H1 (cell line): ENCODE measurements around the gene RABL6. TPM values are rescaled to one million over a fixed set of nuclear protein-coding genes. Genes with fewer than 3 reads are reported as not detected.

Experiments used
- KDM1A ChIP-seq: fragments of 200-600, 300-600 bp; sonication (generic); IDR thresholded peaks from 2 replicates; pipeline ENCODE4 v1.7.1; 2016; ENCODE audit warnings: mild to moderate bottlenecking, low read length, borderline replicate concordance
- POLR2A ChIP-seq, 2 experiments: IDR thresholded peaks; 1 replicate in 1 of 2; 2 replicates in 1 of 2; pipeline ENCODE4 v1.6.1; 2011; ENCODE audit warnings: low read depth in 2 of 2, low read length in 2 of 2, mild to moderate bottlenecking in 2 of 2; ENCODE audit errors: control extremely low read depth in 1 of 2
- RNF2 ChIP-seq: fragments of 200-900, 300-1000 bp; sonication (generic); IDR thresholded peaks from 2 replicates; pipeline ENCODE4 v1.7.1; 2016; ENCODE audit warnings: borderline replicate concordance, low read depth, mild to moderate bottlenecking, antibody characterized with exemption, low read length; ENCODE audit not compliant: poor library complexity, severe bottlenecking; ENCODE audit errors: missing control alignments
- RXRA ChIP-seq: IDR thresholded peaks from 2 replicates; pipeline ENCODE4 v1.6.1; 2011; ENCODE audit warnings: low read depth, mild to moderate bottlenecking, low read length, moderate library complexity; ENCODE audit not compliant: insufficient read depth
- TAF7 ChIP-seq: optimal IDR thresholded peaks from 2 replicates; pipeline ENCODE3; 2011; ENCODE audit warnings: low read depth, mild to moderate bottlenecking, inconsistent platforms, low read length, moderate library complexity, borderline replicate concordance
- polyA plus RNA-seq, 7 experiments: library from polyadenylated mRNA; depleted of rRNA in 3 of 7; stranded (reverse) in 5 of 7; unstranded in 2 of 7; fragments of >200 nt in 5 of 7; fragments of 200-250 nt in 2 of 7; gene quantifications; 1 replicate in 5 of 7; 2 replicates in 1 of 7; 4 replicates in 1 of 7; pipeline versions ENCODE4 v1.2.1 to v1.2.3, GENCODE V29; 2011 to 2013; ENCODE audit warnings: missing spikeins in 2 of 7, mixed read lengths in 2 of 7
- total RNA-seq: library from RNA; stranded (reverse); fragmentation: NEBNext Ultra II Directional; extraction: Animal tissue kit (Norgen Biotek cat#: 25700); gene quantifications from 2 replicates; pipeline ENCODE4 v1.2.1, GENCODE V29; 2021
- TF ChIP-seq, protein P1 (sequence below): fragments of 300-600 bp; sonication (generic); IDR thresholded peaks from 2 replicates; pipeline ENCODE4 v1.7.1; 2012; ENCODE audit warnings: low read length, moderate library complexity, mild to moderate bottlenecking, inconsistent platforms; ENCODE audit not compliant: insufficient replicate concordance
- TF ChIP-seq, protein P2 (sequence below), 3 experiments: IDR thresholded peaks; 1 replicate in 2 of 3; 2 replicates in 1 of 3; pipeline versions ENCODE4 v1.5.1 to v1.6.1; 2011; ENCODE audit warnings: low read length in 3 of 3, mild to moderate bottlenecking in 3 of 3, inconsistent platforms in 2 of 3, low read depth in 1 of 3, moderate library complexity in 1 of 3; ENCODE audit not compliant: insufficient read depth in 1 of 3; ENCODE audit errors: control extremely low read depth in 1 of 3

The RABL6 gene
- total and polyA plus RNA-seq, 2 of the 8 experiments (the other 6 are each of a cell fraction or from before 2014, with no cell fraction given): 70.1 to 130 TPM

DNA sequence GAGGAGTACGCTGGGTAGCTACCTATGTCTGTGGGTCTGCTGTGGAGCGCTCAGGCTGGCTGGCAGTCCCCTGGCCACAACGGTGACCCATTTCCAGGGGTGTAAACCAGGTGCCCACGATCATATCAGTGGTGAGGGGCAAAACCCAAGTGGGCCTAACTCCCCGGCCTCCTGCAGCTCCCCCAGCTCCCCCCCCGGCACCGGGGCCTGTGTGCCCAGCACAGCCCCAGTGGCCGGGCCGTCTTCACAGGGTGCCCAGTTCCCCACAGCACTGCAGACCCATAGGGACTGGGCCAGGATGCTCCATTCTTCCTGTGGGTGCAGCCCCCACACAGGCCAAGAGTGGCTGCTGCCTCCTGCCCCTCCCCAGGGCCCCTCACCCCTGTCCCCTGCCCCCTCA is 48.7 kb upstream of the RABL6 start (continued):
- TF ChIP-seq, protein P1, sequence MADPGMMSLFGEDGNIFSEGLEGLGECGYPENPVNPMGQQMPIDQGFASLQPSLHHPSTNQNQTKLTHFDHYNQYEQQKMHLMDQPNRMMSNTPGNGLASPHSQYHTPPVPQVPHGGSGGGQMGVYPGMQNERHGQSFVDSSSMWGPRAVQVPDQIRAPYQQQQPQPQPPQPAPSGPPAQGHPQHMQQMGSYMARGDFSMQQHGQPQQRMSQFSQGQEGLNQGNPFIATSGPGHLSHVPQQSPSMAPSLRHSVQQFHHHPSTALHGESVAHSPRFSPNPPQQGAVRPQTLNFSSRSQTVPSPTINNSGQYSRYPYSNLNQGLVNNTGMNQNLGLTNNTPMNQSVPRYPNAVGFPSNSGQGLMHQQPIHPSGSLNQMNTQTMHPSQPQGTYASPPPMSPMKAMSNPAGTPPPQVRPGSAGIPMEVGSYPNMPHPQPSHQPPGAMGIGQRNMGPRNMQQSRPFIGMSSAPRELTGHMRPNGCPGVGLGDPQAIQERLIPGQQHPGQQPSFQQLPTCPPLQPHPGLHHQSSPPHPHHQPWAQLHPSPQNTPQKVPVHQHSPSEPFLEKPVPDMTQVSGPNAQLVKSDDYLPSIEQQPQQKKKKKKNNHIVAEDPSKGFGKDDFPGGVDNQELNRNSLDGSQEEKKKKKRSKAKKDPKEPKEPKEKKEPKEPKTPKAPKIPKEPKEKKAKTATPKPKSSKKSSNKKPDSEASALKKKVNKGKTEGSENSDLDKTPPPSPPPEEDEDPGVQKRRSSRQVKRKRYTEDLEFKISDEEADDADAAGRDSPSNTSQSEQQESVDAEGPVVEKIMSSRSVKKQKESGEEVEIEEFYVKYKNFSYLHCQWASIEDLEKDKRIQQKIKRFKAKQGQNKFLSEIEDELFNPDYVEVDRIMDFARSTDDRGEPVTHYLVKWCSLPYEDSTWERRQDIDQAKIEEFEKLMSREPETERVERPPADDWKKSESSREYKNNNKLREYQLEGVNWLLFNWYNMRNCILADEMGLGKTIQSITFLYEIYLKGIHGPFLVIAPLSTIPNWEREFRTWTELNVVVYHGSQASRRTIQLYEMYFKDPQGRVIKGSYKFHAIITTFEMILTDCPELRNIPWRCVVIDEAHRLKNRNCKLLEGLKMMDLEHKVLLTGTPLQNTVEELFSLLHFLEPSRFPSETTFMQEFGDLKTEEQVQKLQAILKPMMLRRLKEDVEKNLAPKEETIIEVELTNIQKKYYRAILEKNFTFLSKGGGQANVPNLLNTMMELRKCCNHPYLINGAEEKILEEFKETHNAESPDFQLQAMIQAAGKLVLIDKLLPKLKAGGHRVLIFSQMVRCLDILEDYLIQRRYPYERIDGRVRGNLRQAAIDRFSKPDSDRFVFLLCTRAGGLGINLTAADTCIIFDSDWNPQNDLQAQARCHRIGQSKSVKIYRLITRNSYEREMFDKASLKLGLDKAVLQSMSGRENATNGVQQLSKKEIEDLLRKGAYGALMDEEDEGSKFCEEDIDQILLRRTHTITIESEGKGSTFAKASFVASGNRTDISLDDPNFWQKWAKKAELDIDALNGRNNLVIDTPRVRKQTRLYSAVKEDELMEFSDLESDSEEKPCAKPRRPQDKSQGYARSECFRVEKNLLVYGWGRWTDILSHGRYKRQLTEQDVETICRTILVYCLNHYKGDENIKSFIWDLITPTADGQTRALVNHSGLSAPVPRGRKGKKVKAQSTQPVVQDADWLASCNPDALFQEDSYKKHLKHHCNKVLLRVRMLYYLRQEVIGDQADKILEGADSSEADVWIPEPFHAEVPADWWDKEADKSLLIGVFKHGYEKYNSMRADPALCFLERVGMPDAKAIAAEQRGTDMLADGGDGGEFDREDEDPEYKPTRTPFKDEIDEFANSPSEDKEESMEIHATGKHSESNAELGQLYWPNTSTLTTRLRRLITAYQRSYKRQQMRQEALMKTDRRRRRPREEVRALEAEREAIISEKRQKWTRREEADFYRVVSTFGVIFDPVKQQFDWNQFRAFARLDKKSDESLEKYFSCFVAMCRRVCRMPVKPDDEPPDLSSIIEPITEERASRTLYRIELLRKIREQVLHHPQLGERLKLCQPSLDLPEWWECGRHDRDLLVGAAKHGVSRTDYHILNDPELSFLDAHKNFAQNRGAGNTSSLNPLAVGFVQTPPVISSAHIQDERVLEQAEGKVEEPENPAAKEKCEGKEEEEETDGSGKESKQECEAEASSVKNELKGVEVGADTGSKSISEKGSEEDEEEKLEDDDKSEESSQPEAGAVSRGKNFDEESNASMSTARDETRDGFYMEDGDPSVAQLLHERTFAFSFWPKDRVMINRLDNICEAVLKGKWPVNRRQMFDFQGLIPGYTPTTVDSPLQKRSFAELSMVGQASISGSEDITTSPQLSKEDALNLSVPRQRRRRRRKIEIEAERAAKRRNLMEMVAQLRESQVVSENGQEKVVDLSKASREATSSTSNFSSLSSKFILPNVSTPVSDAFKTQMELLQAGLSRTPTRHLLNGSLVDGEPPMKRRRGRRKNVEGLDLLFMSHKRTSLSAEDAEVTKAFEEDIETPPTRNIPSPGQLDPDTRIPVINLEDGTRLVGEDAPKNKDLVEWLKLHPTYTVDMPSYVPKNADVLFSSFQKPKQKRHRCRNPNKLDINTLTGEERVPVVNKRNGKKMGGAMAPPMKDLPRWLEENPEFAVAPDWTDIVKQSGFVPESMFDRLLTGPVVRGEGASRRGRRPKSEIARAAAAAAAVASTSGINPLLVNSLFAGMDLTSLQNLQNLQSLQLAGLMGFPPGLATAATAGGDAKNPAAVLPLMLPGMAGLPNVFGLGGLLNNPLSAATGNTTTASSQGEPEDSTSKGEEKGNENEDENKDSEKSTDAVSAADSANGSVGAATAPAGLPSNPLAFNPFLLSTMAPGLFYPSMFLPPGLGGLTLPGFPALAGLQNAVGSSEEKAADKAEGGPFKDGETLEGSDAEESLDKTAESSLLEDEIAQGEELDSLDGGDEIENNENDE: no peak
- no peak for TF ChIP-seq RNF2
- TF ChIP-seq KDM1A: no peak
- TF ChIP-seq TAF7: no peak
- TF ChIP-seq, protein P2, sequence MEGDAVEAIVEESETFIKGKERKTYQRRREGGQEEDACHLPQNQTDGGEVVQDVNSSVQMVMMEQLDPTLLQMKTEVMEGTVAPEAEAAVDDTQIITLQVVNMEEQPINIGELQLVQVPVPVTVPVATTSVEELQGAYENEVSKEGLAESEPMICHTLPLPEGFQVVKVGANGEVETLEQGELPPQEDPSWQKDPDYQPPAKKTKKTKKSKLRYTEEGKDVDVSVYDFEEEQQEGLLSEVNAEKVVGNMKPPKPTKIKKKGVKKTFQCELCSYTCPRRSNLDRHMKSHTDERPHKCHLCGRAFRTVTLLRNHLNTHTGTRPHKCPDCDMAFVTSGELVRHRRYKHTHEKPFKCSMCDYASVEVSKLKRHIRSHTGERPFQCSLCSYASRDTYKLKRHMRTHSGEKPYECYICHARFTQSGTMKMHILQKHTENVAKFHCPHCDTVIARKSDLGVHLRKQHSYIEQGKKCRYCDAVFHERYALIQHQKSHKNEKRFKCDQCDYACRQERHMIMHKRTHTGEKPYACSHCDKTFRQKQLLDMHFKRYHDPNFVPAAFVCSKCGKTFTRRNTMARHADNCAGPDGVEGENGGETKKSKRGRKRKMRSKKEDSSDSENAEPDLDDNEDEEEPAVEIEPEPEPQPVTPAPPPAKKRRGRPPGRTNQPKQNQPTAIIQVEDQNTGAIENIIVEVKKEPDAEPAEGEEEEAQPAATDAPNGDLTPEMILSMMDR (IDR thresholded peaks at IDR 0.05; ENCODE audit: control extremely low read depth in 1 of 3, insufficient read depth in 1 of 3, low read depth in 1 of 3, low read length in 3 of 3): no peak
- TF ChIP-seq RXRA: no peak
- TF ChIP-seq POLR2A (IDR thresholded peaks at IDR 0.05; ENCODE audit: control extremely low read depth in 1 of 2, low read depth in 2 of 2, low read length in 2 of 2): no peak
- TF ChIP-seq, all 59 proteins: peak for 0
